Measurements from ENCODE around the gene CLEC10A. TPM values are rescaled to one million over a fixed set of nuclear protein-coding genes. Genes with fewer than 3 reads are reported as not detected.
A peak's percentile ranks its signal among the peaks of the same experiment; 100 is the strongest.
"Not testable (repeated sequence)": the region's sequence is repeated elsewhere in the genome, so short reads cannot be mapped to it uniquely, and the experiment has no call there.

The CLEC10A gene
- total RNA-seq, result 2.9 TPM
- long read RNA-seq, result 0 reads

- Histone ChIP-seq H3K4me3 (peak within 1 kb of the TSS; percentile 33), H3K27ac (replicated peaks) (peak within 1 kb of the TSS; percentile 60), H3K36me3 (no peaks in the 10 kb centered on the region), H3K4me1 (no peaks in the 10 kb centered on the region), H3K9me3 (replicated peaks) (no peaks in the 10 kb centered on the region), H3K27me3 (ENCODE audit: low read depth) (peaks cover 7% of the 10 kb centered on the region)
- no peak for DNase-seq
- TF ChIP-seq CTCF (IDR thresholded peaks at IDR 0.05; ENCODE audit: borderline replicate concordance), result no peak
- intact Hi-C loops (cut with micrococcal nuclease), result no loop called here
Observed at GRCh38 chr17:7079581-7080455, at the start of gene CLEC10A. Gene CLEC10A (minus strand): TSS chr17:7080251. CDS start chr17:7078812, 1,439 bp downstream.

GRCh38 chr17:7129311-7129710, 49.3 kb upstream of the CLEC10A start:
- TF ChIP-seq CTCF (IDR thresholded peaks at IDR 0.05; ENCODE audit: borderline replicate concordance), result no peak
- H3K4me1 ChIP-seq, result peaks cover 7% of the 10 kb centered on the region
- peaks cover 78% of the 10 kb centered on the region for H3K27me3 ChIP-seq (ENCODE audit: low read depth)
- no peaks in the 10 kb centered on the region for H3K9me3 ChIP-seq (replicated peaks)
- H3K4me3 ChIP-seq, result no peak overlapping the region
- intact Hi-C loops (cut with micrococcal nuclease), result no loop called here
- H3K27ac ChIP-seq (replicated peaks), result no peak overlapping the region
- H3K36me3 ChIP-seq, result no peaks in the 10 kb centered on the region
- no peak for DNase-seq

GRCh38 chr17:7128160-7128559, 48.1 kb upstream of the CLEC10A start:
- no peak for DNase-seq
- no peak overlapping the region for H3K27ac ChIP-seq (replicated peaks)
- peaks cover 77% of the 10 kb centered on the region for H3K27me3 ChIP-seq (ENCODE audit: low read depth)
- intact Hi-C loops (cut with micrococcal nuclease), result no loop called here
- H3K4me1 ChIP-seq, result peaks cover 7% of the 10 kb centered on the region
- H3K36me3 ChIP-seq, result no peaks in the 10 kb centered on the region
- no peaks in the 10 kb centered on the region for H3K9me3 ChIP-seq (replicated peaks)
- TF ChIP-seq CTCF (IDR thresholded peaks at IDR 0.05; ENCODE audit: borderline replicate concordance), result no peak
- no peak overlapping the region for H3K4me3 ChIP-seq

- intact Hi-C loops (cut with micrococcal nuclease), result not testable (repeated sequence)
Observed at GRCh38 chr17:7127501-7127900, 47.5 kb upstream of the CLEC10A start.

GRCh38 chr17:7126386-7126785, 46.3 kb upstream of the CLEC10A start:
- intact Hi-C loops (cut with micrococcal nuclease); DNase-seq; H3K27ac ChIP-seq (replicated peaks); H3K4me3 ChIP-seq; H3K4me1 ChIP-seq; H3K36me3 ChIP-seq; H3K9me3 ChIP-seq (replicated peaks): not testable (repeated sequence)
- peaks cover 76% of the 10 kb centered on the region for H3K27me3 ChIP-seq (ENCODE audit: low read depth)

More at GRCh38 chr17:7127501-7127900, 47.5 kb upstream of the CLEC10A start:
- DNase-seq; H3K4me3 ChIP-seq; H3K4me1 ChIP-seq; H3K9me3 ChIP-seq (replicated peaks); H3K27ac ChIP-seq (replicated peaks); H3K36me3 ChIP-seq: not testable (repeated sequence)
- H3K27me3 ChIP-seq (ENCODE audit: low read depth), result peaks cover 77% of the 10 kb centered on the region

- no peaks in the 10 kb centered on the region for H3K4me1 ChIP-seq
- no peak overlapping the region for H3K4me3 ChIP-seq
- DNase-seq, result no peak
- no peaks in the 10 kb centered on the region for H3K36me3 ChIP-seq
- H3K27me3 ChIP-seq (ENCODE audit: low read depth), result peaks cover 76% of the 10 kb centered on the region
- no peak overlapping the region for H3K27ac ChIP-seq (replicated peaks)
- intact Hi-C loops (cut with micrococcal nuclease), result no loop called here
- no peaks in the 10 kb centered on the region for H3K9me3 ChIP-seq (replicated peaks)
- TF ChIP-seq CTCF (IDR thresholded peaks at IDR 0.05; ENCODE audit: borderline replicate concordance), result no peak
Observed at GRCh38 chr17:7124923-7125322, 44.9 kb upstream of the CLEC10A start.
